CD14-positive monocyte (primary cell): ENCODE measurements around the gene ELANE. TPM values are rescaled to one million over a fixed set of nuclear protein-coding genes. Genes with fewer than 3 reads are reported as not detected.

Source experiments
- DNase-seq, 3 donors: peaks; one replicate each; pipeline ENCODE4 v3.0.0-alpha.2; 2011 to 2022
- H2AFZ ChIP-seq: 2 replicates; pipeline ENCODE4 v1.6.0; 2012; ENCODE audit warnings: mild to moderate bottlenecking, low read depth, low read length, inconsistent platforms; ENCODE audit not compliant: insufficient read depth, poor library complexity, severe bottlenecking
- H3K27ac ChIP-seq, 2 donors: 1 replicate in 1 of 2; 2 replicates in 1 of 2; pipeline ENCODE4 v1.5.1; 2012 to 2013; ENCODE audit warnings: low read length in 2 of 2, control low read depth in 1 of 2, inconsistent platforms in 1 of 2, low read depth in 1 of 2, mild to moderate bottlenecking in 1 of 2
- H3K27me3 ChIP-seq, 2 donors: one replicate each; pipeline versions ENCODE4 v1.6.0 to v1.6.1; 2011 to 2013; ENCODE audit warnings: low read length in 2 of 2; ENCODE audit not compliant: control insufficient read depth in 2 of 2, insufficient read depth in 2 of 2
- H3K36me3 ChIP-seq, 2 donors: replicated peaks in 1 of 2; 1 replicate in 1 of 2; 2 replicates in 1 of 2; pipeline versions ENCODE4 v1.5.1 to v1.6.1; 2012 to 2013; ENCODE audit warnings: low read length in 2 of 2, control low read depth in 1 of 2, inconsistent platforms in 1 of 2, mild to moderate bottlenecking in 1 of 2; ENCODE audit not compliant: insufficient read depth in 2 of 2, control insufficient read depth in 1 of 2
- H3K4me1 ChIP-seq, 2 donors: 1 replicate in 1 of 2; 2 replicates in 1 of 2; pipeline versions ENCODE4 v1.5.1 to v1.6.1; 2012 to 2013; ENCODE audit warnings: low read length in 2 of 2, control low read depth in 1 of 2, inconsistent platforms in 1 of 2, mild to moderate bottlenecking in 1 of 2, moderate library complexity in 1 of 2; ENCODE audit not compliant: insufficient read depth in 2 of 2, control insufficient read depth in 1 of 2
- H3K4me2 ChIP-seq: replicated peaks from 2 replicates; pipeline ENCODE3; 2012; ENCODE audit warnings: low read length, moderate library complexity, mild to moderate bottlenecking; ENCODE audit not compliant: poor library complexity, severe bottlenecking; ENCODE audit errors: extremely low read depth
- H3K4me3 ChIP-seq, 3 experiments: fragments of 200-600 bp in 1 of 3; sonication (generic) in 1 of 3; replicated peaks in 1 of 3; 1 replicate in 2 of 3; 2 replicates in 1 of 3; pipeline ENCODE4 v1.5.1; 2011 to 2013; ENCODE audit warnings: low read length in 3 of 3, mild to moderate bottlenecking in 3 of 3, control low read depth in 2 of 3, low read depth in 2 of 3, inconsistent platforms in 1 of 3, moderate library complexity in 1 of 3
- H3K79me2 ChIP-seq: 2 replicates; pipeline ENCODE4 v1.6.0; 2012; ENCODE audit warnings: mild to moderate bottlenecking, control low read depth, inconsistent platforms, low read length, moderate library complexity; ENCODE audit not compliant: insufficient read depth
- H3K9ac ChIP-seq: 2 replicates; pipeline ENCODE4 v1.6.0; 2017; ENCODE audit warnings: low read length, mild to moderate bottlenecking; ENCODE audit not compliant: insufficient read depth, poor library complexity, severe bottlenecking
- H3K9me3 ChIP-seq, 2 donors: replicated peaks in 1 of 2; 1 replicate in 1 of 2; 2 replicates in 1 of 2; pipeline versions ENCODE4 v1.5.1 to v1.6.1; 2012 to 2013; ENCODE audit warnings: low read length in 2 of 2, control low read depth in 1 of 2; ENCODE audit not compliant: control insufficient read depth in 1 of 2, insufficient read depth in 1 of 2
- H4K20me1 ChIP-seq: 2 replicates; pipeline ENCODE4 v1.6.0; 2012; ENCODE audit warnings: mild to moderate bottlenecking, low read length, control low read depth, moderate library complexity; ENCODE audit not compliant: insufficient read depth
- H3K27ac Mint-ChIP-seq, 7 donors: one replicate each; pipeline ENCODE4 v1.8.0; 2020; ENCODE audit warnings: mild to moderate bottlenecking in 7 of 7, mixed read lengths in 7 of 7, moderate library complexity in 6 of 7, inconsistent platforms in 2 of 7
- H3K27me3 Mint-ChIP-seq, 3 donors: one replicate each; pipeline ENCODE4 v1.8.0; 2021 to 2022; ENCODE audit warnings: low read depth in 3 of 3, mild to moderate bottlenecking in 3 of 3, mixed read lengths in 3 of 3, moderate library complexity in 3 of 3, inconsistent platforms in 1 of 3
- H3K36me3 Mint-ChIP-seq, 2 donors: one replicate each; pipeline ENCODE4 v1.8.0; 2020; ENCODE audit warnings: mixed read lengths in 2 of 2, inconsistent platforms in 1 of 2, mild to moderate bottlenecking in 1 of 2
- H3K4me1 Mint-ChIP-seq: one replicate; pipeline ENCODE4 v1.8.0; 2020; ENCODE audit warnings: mild to moderate bottlenecking, mixed read lengths
- H3K4me3 Mint-ChIP-seq, 2 donors: one replicate each; pipeline ENCODE4 v1.8.0; 2020; ENCODE audit warnings: mild to moderate bottlenecking in 2 of 2, mixed read lengths in 2 of 2, moderate library complexity in 1 of 2
- H3K9me3 Mint-ChIP-seq, 7 donors: one replicate each; pipeline ENCODE4 v1.8.0; 2020 to 2022; ENCODE audit warnings: mixed read lengths in 7 of 7, mild to moderate bottlenecking in 6 of 7, moderate library complexity in 6 of 7, inconsistent platforms in 2 of 7
- CTCF ChIP-seq: fragments of 200-600 bp; IDR thresholded peaks from one replicate; pipeline ENCODE4 v1.8.0; 2022; ENCODE audit warnings: antibody characterized with exemption, mild to moderate bottlenecking
- WGBS: methylation state at CpG from one replicate; pipeline ENCODE4 v1.1.5; 2013; ENCODE audit warnings: missing lambda C conversion rate; ENCODE audit not compliant: insufficient coverage; 5-methylcytosine and 5-hydroxymethylcytosine counted together
- intact Hi-C, 2 donors: fragments of 100-400 bp; cut with micrococcal nuclease; formaldehyde crosslinking; loops; one replicate each; pipeline versions ENCODE4 v1.15.0 to v1.15.1; 2023
- polyA plus RNA-seq, 3 donors: library from polyadenylated mRNA; depleted of rRNA in 1 of 3; unstranded in 2 of 3; stranded (reverse) in 1 of 3; fragments of 300-500 nt in 2 of 3; fragments of >200 nt in 1 of 3; fragmentation: Illumina TruSeq in 2 of 3; gene quantifications; 1 replicate in 2 of 3; 2 replicates in 1 of 3; pipeline ENCODE4 v1.2.3, GENCODE V29; 2012 to 2021

The ELANE gene
- polyA plus RNA-seq, 3 donors, result 0.61 to 2.0 (median 1.3) TPM

GRCh38 chr19:805600-806550 lies 46.2 kb upstream of the ELANE start:
- no peak overlapping the region for H3K4me3 ChIP-seq
- H3K4me1 Mint-ChIP-seq, result peaks cover 6% of the 10 kb centered on the region
- peaks cover 7 to 11% of the 10 kb centered on the region in 2 donors for H3K4me1 ChIP-seq
- H2AFZ ChIP-seq, result no peak overlapping the region
- no peak overlapping the region for H3K9ac ChIP-seq
- H3K9me3 Mint-ChIP-seq, result peaks cover 0 to 1% (median 0%) of the 10 kb centered on the region in 7 donors
- H3K79me2 ChIP-seq, result peaks cover 98% of the 10 kb centered on the region
- no peak overlapping the region for H3K27ac ChIP-seq
- peaks cover 80 to 98% of the 10 kb centered on the region in 2 donors for H3K36me3 ChIP-seq
- TF ChIP-seq CTCF, result peak; percentile 35
- H3K4me2 ChIP-seq, result no peak overlapping the region
- peaks cover 100% of the 10 kb centered on the region for H4K20me1 ChIP-seq
- no peaks in the 10 kb centered on the region for H3K27me3 Mint-ChIP-seq
- DNase-seq, result no peak
- H3K9me3 ChIP-seq, result no peaks in the 10 kb centered on the region
- 96% methylated on average over 79 of the region's 93 CpGs for WGBS
- no peak overlapping the region for H3K27ac Mint-ChIP-seq
- intact Hi-C loops, result no loop called here
- H3K4me3 Mint-ChIP-seq, result no peak overlapping the region
- peaks cover 46 to 84% of the 10 kb centered on the region in 2 donors for H3K36me3 Mint-ChIP-seq
- H3K27me3 ChIP-seq, result no peaks in the 10 kb centered on the region

GRCh38 chr19:806815-807421 lies 45.2 kb upstream of the ELANE start:
- no peaks in the 10 kb centered on the region for H3K9me3 ChIP-seq
- H3K36me3 ChIP-seq, result peaks cover 80 to 98% of the 10 kb centered on the region in 2 donors
- no peak overlapping the region for H3K4me3 ChIP-seq
- no peaks in the 10 kb centered on the region for H3K27me3 Mint-ChIP-seq
- H4K20me1 ChIP-seq, result peaks cover 100% of the 10 kb centered on the region
- H3K27me3 ChIP-seq, result no peaks in the 10 kb centered on the region
- H3K4me1 Mint-ChIP-seq, result no peaks in the 10 kb centered on the region
- peaks cover 0 to 1% (median 0%) of the 10 kb centered on the region in 7 donors for H3K9me3 Mint-ChIP-seq
- H3K4me2 ChIP-seq, result no peak overlapping the region
- peaks cover 51 to 83% of the 10 kb centered on the region in 2 donors for H3K36me3 Mint-ChIP-seq
- no peak overlapping the region for H3K27ac ChIP-seq
- no peak for DNase-seq
- H3K79me2 ChIP-seq, result peaks cover 96% of the 10 kb centered on the region
- no peak for TF ChIP-seq CTCF
- H3K9ac ChIP-seq, result no peak overlapping the region
- no peak overlapping the region for H2AFZ ChIP-seq
- intact Hi-C loops, result no loop called here
- H3K27ac Mint-ChIP-seq, result peak overlapping the region in 1 of 7 donors; percentile 22
- WGBS, result 85% methylated on average over 19 of the region's 34 CpGs
- H3K4me3 Mint-ChIP-seq, result no peak overlapping the region
- H3K4me1 ChIP-seq, result peaks cover 0 to under 1% of the 10 kb centered on the region in 2 donors
